ENCODE measurements around the gene TTC38. TPM values are rescaled to one million over a fixed set of nuclear protein-coding genes. Genes with fewer than 3 reads are reported as not detected.

Gene TTC38
- total RNA-seq (2014; rRNA removed; shearing (Covaris generic); ENCODE audit: low replicate concordance): 21.9 and 23.3 TPM in 2 replicates

DNA sequence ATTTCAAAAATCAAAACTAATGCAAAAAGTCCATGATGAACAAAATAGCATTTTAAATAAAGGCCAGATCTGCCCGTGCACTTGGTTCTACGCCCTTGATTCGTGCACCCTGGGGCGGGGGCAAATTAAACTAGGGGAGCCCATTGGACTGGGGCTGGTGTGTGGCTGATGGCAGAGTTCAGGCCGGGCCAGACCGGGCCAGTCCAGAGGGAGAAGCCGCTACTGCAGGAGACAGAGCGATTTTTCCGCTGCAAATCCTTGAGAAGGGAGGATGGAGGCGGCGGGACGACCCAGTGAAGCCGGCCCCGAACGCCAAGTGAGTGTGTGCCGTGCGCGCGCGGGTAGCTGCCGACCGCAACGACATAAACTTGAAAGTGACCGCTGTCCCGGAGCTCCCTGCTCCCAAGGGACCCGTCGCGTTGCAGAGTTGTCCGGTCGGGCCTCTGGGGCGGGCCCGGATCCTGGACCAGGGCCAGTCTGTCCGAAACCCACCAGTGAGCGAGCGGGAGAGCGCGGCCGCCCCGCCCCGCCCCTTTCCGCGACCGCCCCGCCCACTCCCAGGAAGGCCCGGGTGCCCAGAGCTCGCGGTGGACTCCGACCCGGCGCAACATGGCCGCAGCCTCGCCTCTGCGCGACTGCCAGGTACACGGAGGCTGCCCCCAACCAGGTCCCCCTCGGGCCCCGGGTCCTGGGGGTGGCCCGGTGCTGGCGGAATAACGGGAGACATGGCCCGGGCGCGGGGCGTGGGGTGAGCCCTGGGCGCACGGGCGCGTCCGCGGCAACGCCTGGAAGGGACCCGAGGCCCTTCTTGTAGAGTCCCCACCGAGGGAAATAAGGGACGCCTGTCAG is at the start of gene TTC38:
TTC38 (plus strand) TSS at position 578 of the 849 bp plus-strand sequence; CDS start at position 610, 32 bp downstream.
- H4K20me1 ChIP-seq (ENCODE audit: insufficient read depth, low read depth, low read length): no peaks in the 10 kb centered on the region
- peak; percentile 82 for DNase-seq
- H3K9me2 ChIP-seq (replicated peaks; ENCODE audit: insufficient read depth, low read length): no peaks in the 10 kb centered on the region
- H3K4me3 ChIP-seq (ENCODE audit: low read length): peak within 1 kb of the TSS; percentile 78
- H3K9ac ChIP-seq (ENCODE audit: low read length): peak within 1 kb of the TSS; percentile 82
- H3K79me2 ChIP-seq (ENCODE audit: low read length): peaks cover 11% of the 10 kb centered on the region
- peaks cover 17% of the 10 kb centered on the region for H3K4me1 ChIP-seq (ENCODE audit: low read length)
- no peak within 1 kb of the TSS for H3K27ac ChIP-seq (ENCODE audit: low read length)
- H3K36me3 ChIP-seq (ENCODE audit: insufficient read depth, low read length): no peaks in the 10 kb centered on the region
- H2AFZ ChIP-seq (ENCODE audit: low read length): peak within 1 kb of the TSS; percentile 91
- no peaks in the 10 kb centered on the region for H3K27me3 ChIP-seq (ENCODE audit: low read length)
- no peaks in the 10 kb centered on the region for H3K9me3 ChIP-seq (ENCODE audit: low read length)
- peak within 1 kb of the TSS; percentile 81 for H3K4me2 ChIP-seq (ENCODE audit: low read depth, low read length, poor library complexity, severe bottlenecking)

DNA sequence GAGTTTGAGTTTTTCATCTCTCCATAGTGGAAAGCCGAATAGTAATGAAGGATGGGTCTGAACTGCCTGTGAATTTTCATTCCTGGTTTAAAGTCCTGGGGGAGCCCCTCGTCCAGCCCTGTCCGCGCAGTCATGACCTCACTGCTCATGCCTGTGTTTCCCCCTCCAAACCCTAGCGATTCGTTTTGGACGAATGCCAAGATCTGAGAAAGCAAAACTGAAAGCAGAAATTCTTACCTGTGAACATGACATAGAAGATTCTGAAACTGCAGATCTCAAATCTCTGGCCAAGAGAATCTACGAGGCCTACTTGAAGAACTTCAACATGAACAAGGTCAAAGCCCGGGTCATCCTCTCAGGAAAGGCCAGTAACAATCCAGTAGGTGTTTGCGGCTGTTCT is 48.2 kb upstream of the TTC38 start:
- Histone ChIP-seq H3K36me3 (ENCODE audit: insufficient read depth, low read length) (peaks cover 14% of the 10 kb centered on the region), H3K4me1 (ENCODE audit: low read length) (no peaks in the 10 kb centered on the region), H3K27ac (ENCODE audit: low read length) (no peak overlapping the region), H3K9me2 (replicated peaks; ENCODE audit: insufficient read depth, low read length) (no peaks in the 10 kb centered on the region), H4K20me1 (ENCODE audit: insufficient read depth, low read depth, low read length) (no peaks in the 10 kb centered on the region), H3K9me3 (ENCODE audit: low read length) (no peaks in the 10 kb centered on the region), H3K79me2 (ENCODE audit: low read length) (no peaks in the 10 kb centered on the region), H3K9ac (ENCODE audit: low read length) (no peak overlapping the region), H2AFZ (ENCODE audit: low read length) (no peak overlapping the region), H3K4me3 (ENCODE audit: low read length) (no peak overlapping the region), H3K4me2 (ENCODE audit: low read depth, low read length, poor library complexity, severe bottlenecking) (no peak overlapping the region), H3K27me3 (ENCODE audit: low read length) (no peaks in the 10 kb centered on the region)
- DNase-seq: no peak

DNA sequence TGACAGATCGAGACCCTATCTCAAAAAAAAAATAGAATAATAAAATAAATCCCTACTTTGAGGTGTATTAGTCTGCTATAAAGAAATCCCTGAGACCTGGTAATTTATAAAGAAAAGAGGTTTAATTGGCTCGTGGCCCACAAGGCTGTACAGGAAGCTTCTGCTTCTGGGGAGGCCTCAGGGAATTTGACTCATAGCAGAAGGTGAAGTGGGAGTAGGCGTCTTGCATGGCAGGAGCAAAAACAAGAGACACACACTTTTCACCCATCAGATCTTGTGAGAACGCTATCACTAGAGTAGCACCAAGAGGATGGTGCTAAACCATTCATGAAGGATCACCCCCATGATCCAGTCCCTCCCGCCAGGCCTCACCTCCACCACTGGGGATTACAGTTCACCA is 46.9 kb upstream of the TTC38 start:
- Histone ChIP-seq H3K4me1 (ENCODE audit: low read length) (no peaks in the 10 kb centered on the region), H4K20me1 (ENCODE audit: insufficient read depth, low read depth, low read length) (no peaks in the 10 kb centered on the region), H3K9me3 (ENCODE audit: low read length) (no peaks in the 10 kb centered on the region), H3K9ac (ENCODE audit: low read length) (no peak overlapping the region), H3K4me2 (ENCODE audit: low read depth, low read length, poor library complexity, severe bottlenecking) (no peak overlapping the region), H3K9me2 (replicated peaks; ENCODE audit: insufficient read depth, low read length) (no peaks in the 10 kb centered on the region), H3K27me3 (ENCODE audit: low read length) (no peaks in the 10 kb centered on the region), H3K36me3 (ENCODE audit: insufficient read depth, low read length) (peaks cover 14% of the 10 kb centered on the region), H2AFZ (ENCODE audit: low read length) (no peak overlapping the region), H3K4me3 (ENCODE audit: low read length) (no peak overlapping the region), H3K27ac (ENCODE audit: low read length) (no peak overlapping the region), H3K79me2 (ENCODE audit: low read length) (no peaks in the 10 kb centered on the region)
- no peak for DNase-seq

DNA sequence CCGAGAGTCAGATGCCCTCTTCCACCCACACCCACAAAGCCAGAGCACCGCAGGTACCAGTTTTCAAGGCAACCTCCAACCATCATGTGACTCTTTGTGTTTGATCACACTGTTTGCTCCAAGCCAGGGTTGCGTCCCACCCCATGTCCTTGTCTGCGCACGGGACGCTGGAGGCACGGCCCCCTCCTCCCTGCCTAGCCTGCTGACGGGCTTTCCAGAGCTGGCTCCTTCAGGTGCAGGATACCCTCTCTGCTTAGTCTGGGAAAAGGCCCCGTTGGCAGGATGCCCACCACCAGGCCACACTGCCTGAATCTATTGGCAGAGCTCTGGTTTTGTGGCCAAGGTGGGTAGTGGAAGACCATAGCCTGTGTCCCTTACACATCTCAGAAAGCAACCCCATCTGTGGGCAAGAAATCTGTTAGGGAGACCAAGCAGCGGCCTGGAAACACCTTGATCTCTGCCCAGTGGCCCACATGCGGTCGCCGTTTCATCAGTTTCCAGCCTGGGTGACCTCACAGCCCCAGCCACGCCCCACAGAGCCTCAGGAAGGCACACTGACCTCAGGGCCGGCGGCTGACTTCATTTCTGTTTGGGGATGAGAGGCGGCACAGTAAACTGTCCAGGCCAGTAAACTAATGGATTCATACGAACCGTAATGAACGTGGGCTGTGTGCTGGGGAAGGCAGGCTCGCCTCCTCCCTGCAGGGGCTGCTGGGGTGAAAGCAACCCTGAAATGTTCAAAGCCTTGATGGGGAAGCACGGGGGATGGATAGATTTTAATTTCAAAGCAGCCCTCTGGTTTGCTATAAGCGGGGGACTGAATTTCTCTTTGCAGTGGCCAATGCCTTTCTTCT is 43.5 kb upstream of the TTC38 start:
- Histone ChIP-seq H3K79me2 (ENCODE audit: low read length) (no peaks in the 10 kb centered on the region), H3K27me3 (ENCODE audit: low read length) (no peaks in the 10 kb centered on the region), H3K36me3 (ENCODE audit: insufficient read depth, low read length) (peaks cover 9% of the 10 kb centered on the region), H2AFZ (ENCODE audit: low read length) (no peak overlapping the region), H3K9ac (ENCODE audit: low read length) (no peak overlapping the region), H4K20me1 (ENCODE audit: insufficient read depth, low read depth, low read length) (no peaks in the 10 kb centered on the region), H3K4me2 (ENCODE audit: low read depth, low read length, poor library complexity, severe bottlenecking) (no peak overlapping the region), H3K27ac (ENCODE audit: low read length) (no peak overlapping the region), H3K4me1 (ENCODE audit: low read length) (no peaks in the 10 kb centered on the region), H3K9me2 (replicated peaks; ENCODE audit: insufficient read depth, low read length) (no peaks in the 10 kb centered on the region), H3K4me3 (ENCODE audit: low read length) (no peak overlapping the region), H3K9me3 (ENCODE audit: low read length) (no peaks in the 10 kb centered on the region)
- DNase-seq: no peak

DNA sequence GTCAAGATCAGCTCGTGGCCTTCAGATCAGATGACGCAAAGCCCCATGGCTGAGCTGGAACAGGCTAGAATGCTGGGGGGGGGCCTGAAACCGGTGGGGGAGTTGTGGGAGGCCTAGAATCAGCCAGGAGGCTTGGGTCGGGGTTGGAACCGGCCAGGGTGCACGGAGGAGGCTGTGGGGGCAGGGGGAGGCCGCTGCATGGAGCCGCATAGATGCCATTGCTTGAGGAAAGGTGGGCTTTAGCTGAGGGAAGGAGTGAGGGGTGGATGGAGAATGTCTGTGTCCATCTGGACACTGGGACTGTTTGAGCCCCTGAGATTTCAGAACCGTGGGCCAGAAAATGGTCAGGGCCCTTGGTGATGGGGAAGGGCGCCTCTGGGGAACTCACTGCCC is 42.9 kb upstream of the TTC38 start:
- no peak overlapping the region for H3K4me2 ChIP-seq (ENCODE audit: low read depth, low read length, poor library complexity, severe bottlenecking)
- H3K4me3 ChIP-seq (ENCODE audit: low read length): no peak overlapping the region
- H3K9ac ChIP-seq (ENCODE audit: low read length): no peak overlapping the region
- no peaks in the 10 kb centered on the region for H3K79me2 ChIP-seq (ENCODE audit: low read length)
- no peaks in the 10 kb centered on the region for H3K27me3 ChIP-seq (ENCODE audit: low read length)
- H4K20me1 ChIP-seq (ENCODE audit: insufficient read depth, low read depth, low read length): no peaks in the 10 kb centered on the region
- H3K9me2 ChIP-seq (replicated peaks; ENCODE audit: insufficient read depth, low read length): no peaks in the 10 kb centered on the region
- no peak overlapping the region for H2AFZ ChIP-seq (ENCODE audit: low read length)
- no peaks in the 10 kb centered on the region for H3K9me3 ChIP-seq (ENCODE audit: low read length)
- no peaks in the 10 kb centered on the region for H3K4me1 ChIP-seq (ENCODE audit: low read length)
- peaks cover 4% of the 10 kb centered on the region for H3K36me3 ChIP-seq (ENCODE audit: insufficient read depth, low read length)
- no peak for DNase-seq
- no peak overlapping the region for H3K27ac ChIP-seq (ENCODE audit: low read length)

DNA sequence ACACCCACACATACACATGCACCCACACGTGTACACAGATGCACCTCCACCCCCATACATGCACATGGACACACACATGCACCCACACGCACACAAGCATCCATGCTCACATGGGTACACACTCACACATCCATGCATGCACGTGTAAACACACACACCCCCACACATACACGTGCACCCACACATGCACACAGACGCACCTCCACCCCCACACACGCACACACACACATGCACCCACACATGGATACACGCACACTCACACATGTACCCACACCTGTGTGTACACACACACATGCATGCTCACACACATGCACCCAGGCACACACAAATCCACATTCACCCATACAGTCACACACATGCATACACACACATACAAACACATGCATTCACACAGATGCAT is 42.2 kb upstream of the TTC38 start:
- Histone ChIP-seq H3K36me3 (ENCODE audit: insufficient read depth, low read length) (peaks cover 4% of the 10 kb centered on the region), H3K4me3 (ENCODE audit: low read length) (no peak overlapping the region), H3K9ac (ENCODE audit: low read length) (no peak overlapping the region), H3K9me2 (replicated peaks; ENCODE audit: insufficient read depth, low read length) (no peaks in the 10 kb centered on the region), H3K4me1 (ENCODE audit: low read length) (no peaks in the 10 kb centered on the region), H4K20me1 (ENCODE audit: insufficient read depth, low read depth, low read length) (no peaks in the 10 kb centered on the region), H2AFZ (ENCODE audit: low read length) (no peak overlapping the region), H3K27me3 (ENCODE audit: low read length) (no peaks in the 10 kb centered on the region), H3K4me2 (ENCODE audit: low read depth, low read length, poor library complexity, severe bottlenecking) (no peak overlapping the region), H3K27ac (ENCODE audit: low read length) (no peak overlapping the region), H3K9me3 (ENCODE audit: low read length) (no peaks in the 10 kb centered on the region), H3K79me2 (ENCODE audit: low read length) (no peaks in the 10 kb centered on the region)
- no peak for DNase-seq

DNA sequence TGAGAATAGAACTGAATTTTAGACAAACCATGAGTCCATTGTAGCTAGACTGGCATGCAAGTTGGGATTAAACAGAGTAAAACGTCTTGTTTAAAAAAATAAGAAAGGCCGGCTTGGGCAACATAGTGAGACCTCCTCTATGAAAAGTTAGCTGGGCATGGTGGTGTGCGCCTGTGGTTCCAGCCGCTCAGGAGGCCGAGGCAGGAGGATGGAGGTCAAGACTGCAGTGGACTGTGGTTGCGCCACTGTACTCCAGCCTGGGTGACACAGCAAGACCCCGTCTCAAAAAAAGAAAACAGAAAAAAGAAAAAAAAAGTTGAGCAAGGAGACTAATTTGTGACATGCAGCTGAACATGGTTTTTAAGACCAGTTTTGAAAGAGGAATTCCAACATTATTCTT is 41.2 kb upstream of the TTC38 start:
- Histone ChIP-seq H3K4me2 (ENCODE audit: low read depth, low read length, poor library complexity, severe bottlenecking) (no peak overlapping the region), H3K36me3 (ENCODE audit: insufficient read depth, low read length) (no peaks in the 10 kb centered on the region; the same call in 1 of the 2 replicates), H3K4me1 (ENCODE audit: low read length) (no peaks in the 10 kb centered on the region), H3K27ac (ENCODE audit: low read length) (no peak overlapping the region), H3K27me3 (ENCODE audit: low read length) (no peaks in the 10 kb centered on the region), H3K9ac (ENCODE audit: low read length) (no peak overlapping the region), H2AFZ (ENCODE audit: low read length) (no peak overlapping the region), H3K79me2 (ENCODE audit: low read length) (no peaks in the 10 kb centered on the region), H3K9me2 (replicated peaks; ENCODE audit: insufficient read depth, low read length) (no peaks in the 10 kb centered on the region), H4K20me1 (ENCODE audit: insufficient read depth, low read depth, low read length) (no peaks in the 10 kb centered on the region), H3K9me3 (ENCODE audit: low read length) (no peaks in the 10 kb centered on the region), H3K4me3 (ENCODE audit: low read length) (no peak overlapping the region)
- no peak for DNase-seq

DNA sequence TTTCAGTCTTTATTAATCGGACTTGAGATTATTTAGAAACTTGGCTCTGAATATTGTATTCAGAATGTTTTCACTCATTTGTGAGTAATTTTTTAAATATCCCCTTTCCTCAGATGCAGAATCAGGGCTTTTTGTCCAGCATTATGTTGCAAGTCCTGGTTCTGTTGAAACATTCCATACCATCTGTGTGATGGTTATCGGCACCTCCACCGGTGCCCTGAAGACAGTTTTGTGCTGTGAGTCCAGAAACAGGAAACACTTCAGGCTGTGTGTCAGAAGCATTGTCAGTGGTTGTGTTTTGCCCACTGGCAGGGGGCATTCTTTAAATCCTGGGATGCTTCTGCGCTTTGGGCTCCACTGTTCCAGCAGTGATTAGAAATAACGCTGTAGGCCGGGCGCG is 38.1 kb upstream of the TTC38 start:
- Histone ChIP-seq H3K9ac (ENCODE audit: low read length) (no peak overlapping the region), H3K4me1 (ENCODE audit: low read length) (no peaks in the 10 kb centered on the region), H3K36me3 (ENCODE audit: insufficient read depth, low read length) (peaks cover 4% of the 10 kb centered on the region), H3K79me2 (ENCODE audit: low read length) (no peaks in the 10 kb centered on the region), H3K4me3 (ENCODE audit: low read length) (no peak overlapping the region), H3K9me2 (replicated peaks; ENCODE audit: insufficient read depth, low read length) (no peaks in the 10 kb centered on the region), H4K20me1 (ENCODE audit: insufficient read depth, low read depth, low read length) (no peaks in the 10 kb centered on the region), H3K4me2 (ENCODE audit: low read depth, low read length, poor library complexity, severe bottlenecking) (no peak overlapping the region), H3K9me3 (ENCODE audit: low read length) (no peaks in the 10 kb centered on the region), H3K27ac (ENCODE audit: low read length) (no peak overlapping the region), H2AFZ (ENCODE audit: low read length) (no peak overlapping the region), H3K27me3 (ENCODE audit: low read length) (no peaks in the 10 kb centered on the region)
- no peak for DNase-seq

All from Karpas-422 (cell line).